H1 (cell line): Measurements from ENCODE around the gene TMPRSS11E.

Experiments
- CBX8 ChIP-seq: fragments of 300-800, 300-1000 bp; sonication (generic); IDR thresholded peaks from 2 replicates; pipeline ENCODE4 v1.7.1; 2016; ENCODE audit warnings: low read depth, low read length, borderline replicate concordance
- EP300 ChIP-seq, 2 experiments: IDR thresholded peaks; 1 replicate in 1 of 2; 2 replicates in 1 of 2; pipeline ENCODE4 v1.6.1; 2011 to 2012; ENCODE audit warnings: low read depth in 2 of 2, low read length in 2 of 2, mild to moderate bottlenecking in 2 of 2, borderline replicate concordance in 1 of 2, inconsistent platforms in 1 of 2, moderate library complexity in 1 of 2
- JUN ChIP-seq: IDR thresholded peaks from 2 replicates; pipeline ENCODE4 v1.6.1; 2011; ENCODE audit warnings: low read depth, mild to moderate bottlenecking, improper control_type of control experiment, low read length
- TCF12 ChIP-seq: IDR thresholded peaks from 2 replicates; pipeline ENCODE4 v1.6.1; 2011; ENCODE audit warnings: low read depth, mild to moderate bottlenecking, low read length
- TF ChIP-seq, protein P1 (sequence below), 3 experiments: IDR thresholded peaks; 1 replicate in 2 of 3; 2 replicates in 1 of 3; pipeline versions ENCODE4 v1.5.1 to v1.6.1; 2011; ENCODE audit warnings: low read length in 3 of 3, mild to moderate bottlenecking in 3 of 3, inconsistent platforms in 2 of 3, low read depth in 1 of 3, moderate library complexity in 1 of 3; ENCODE audit not compliant: insufficient read depth in 1 of 3; ENCODE audit errors: control extremely low read depth in 1 of 3

DNA sequence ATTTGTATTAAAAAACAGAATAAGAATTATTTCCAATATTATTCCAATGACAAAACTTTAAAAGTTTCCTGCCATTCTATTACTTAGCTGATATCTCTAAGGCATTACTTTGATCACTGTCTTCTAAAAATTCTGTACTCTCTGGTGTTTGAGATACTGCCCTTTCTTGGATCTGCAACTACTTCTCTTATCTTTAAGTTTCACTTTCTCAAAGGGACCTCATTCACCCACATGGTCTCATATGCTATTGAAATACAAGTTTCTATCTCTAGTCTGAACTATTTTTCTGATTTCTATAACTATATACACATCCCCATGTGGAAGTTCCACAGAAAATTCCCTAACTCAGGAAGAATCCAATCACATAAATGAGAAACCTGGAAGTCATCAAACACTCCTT lies 22.2 kb downstream of the TMPRSS11E start:
- no peak for TF ChIP-seq JUN
- TF ChIP-seq TCF12 = no peak
- TF ChIP-seq EP300 (IDR thresholded peaks at IDR 0.05; ENCODE audit: borderline replicate concordance in 1 of 2, low read depth in 2 of 2, low read length in 2 of 2) = no peak
- TF ChIP-seq, protein P1, sequence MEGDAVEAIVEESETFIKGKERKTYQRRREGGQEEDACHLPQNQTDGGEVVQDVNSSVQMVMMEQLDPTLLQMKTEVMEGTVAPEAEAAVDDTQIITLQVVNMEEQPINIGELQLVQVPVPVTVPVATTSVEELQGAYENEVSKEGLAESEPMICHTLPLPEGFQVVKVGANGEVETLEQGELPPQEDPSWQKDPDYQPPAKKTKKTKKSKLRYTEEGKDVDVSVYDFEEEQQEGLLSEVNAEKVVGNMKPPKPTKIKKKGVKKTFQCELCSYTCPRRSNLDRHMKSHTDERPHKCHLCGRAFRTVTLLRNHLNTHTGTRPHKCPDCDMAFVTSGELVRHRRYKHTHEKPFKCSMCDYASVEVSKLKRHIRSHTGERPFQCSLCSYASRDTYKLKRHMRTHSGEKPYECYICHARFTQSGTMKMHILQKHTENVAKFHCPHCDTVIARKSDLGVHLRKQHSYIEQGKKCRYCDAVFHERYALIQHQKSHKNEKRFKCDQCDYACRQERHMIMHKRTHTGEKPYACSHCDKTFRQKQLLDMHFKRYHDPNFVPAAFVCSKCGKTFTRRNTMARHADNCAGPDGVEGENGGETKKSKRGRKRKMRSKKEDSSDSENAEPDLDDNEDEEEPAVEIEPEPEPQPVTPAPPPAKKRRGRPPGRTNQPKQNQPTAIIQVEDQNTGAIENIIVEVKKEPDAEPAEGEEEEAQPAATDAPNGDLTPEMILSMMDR (IDR thresholded peaks at IDR 0.05; ENCODE audit: control extremely low read depth in 1 of 3, insufficient read depth in 1 of 3, low read depth in 1 of 3, low read length in 3 of 3) = no peak
- no peak for TF ChIP-seq CBX8
